Thyroid gland (tissue), 4 donors: ENCODE data around the gene SLC2A9. TPM values are rescaled to one million over a fixed set of nuclear protein-coding genes. Genes with fewer than 3 reads are reported as not detected.

ENCODE experiments used
- DNase-seq, 2 donors: peaks; one replicate each; pipeline ENCODE4 v3.0.0-alpha.2; 2019
- H3K27ac ChIP-seq, 3 donors: fragments of 200-600 bp; sonication (generic); 1 replicate in 2 of 3; 2 replicates in 1 of 3; pipeline ENCODE4 v1.5.1; 2016 to 2019; ENCODE audit warnings: mild to moderate bottlenecking in 1 of 3, moderate library complexity in 1 of 3
- H3K27me3 ChIP-seq: fragments of 200-600 bp; sonication (generic); one replicate; pipeline ENCODE4 v1.5.1; 2019
- H3K36me3 ChIP-seq, 2 donors: fragments of 200-600 bp; sonication (generic); one replicate each; pipeline ENCODE4 v1.5.1; 2016 to 2019
- H3K4me1 ChIP-seq, 2 donors: fragments of 200-600 bp; sonication (generic); one replicate each; pipeline ENCODE4 v1.5.1; 2017 to 2019
- H3K4me3 ChIP-seq, 3 donors: fragments of 200-600 bp; sonication (generic); replicated peaks in 1 of 3; 1 replicate in 2 of 3; 2 replicates in 1 of 3; pipeline ENCODE4 v1.5.1; 2016; ENCODE audit warnings: mild to moderate bottlenecking in 1 of 3
- H3K9me3 ChIP-seq: fragments of 200-600 bp; sonication (generic); one replicate; pipeline ENCODE4 v1.5.1; 2017
- CTCF ChIP-seq, 6 experiments: fragments of 200-600 bp in 3 of 6; fragments of 450-650 bp in 3 of 6; sonication (generic) in 3 of 6; IDR thresholded peaks; one replicate each; pipeline ENCODE4 v1.5.1; 2016 to 2019; ENCODE audit warnings: antibody characterized with exemption in 6 of 6, mild to moderate bottlenecking in 2 of 6, inconsistent platforms in 1 of 6, moderate library complexity in 1 of 6
- POLR2A ChIP-seq, 2 donors: fragments of 450-650 bp; IDR thresholded peaks; one replicate each; pipeline ENCODE4 v1.6.1; 2017; ENCODE audit warnings: antibody characterized with exemption in 2 of 2, mild to moderate bottlenecking in 2 of 2, moderate library complexity in 1 of 2
- WGBS, 2 donors: methylation state at CpG; one replicate each; pipeline ENCODE4 v1.1.5; 2017; 5-methylcytosine and 5-hydroxymethylcytosine counted together
- intact Hi-C: fragments of 100-400 bp; cut with DNase I; formaldehyde crosslinking; loops from one replicate; pipeline ENCODE4 v1.15.1; 2023
- total RNA-seq, 4 donors: library from RNA; depleted of rRNA; stranded (reverse); fragments of >200 nt; gene quantifications; one replicate each; pipeline ENCODE4 v1.2.3, GENCODE V29; 2016

Gene SLC2A9
- total RNA-seq, 4 donors from 2014 or later, result 5.0 to 21.2 (median 9.2) TPM

- Histone ChIP-seq H3K4me1 (no peaks in the 10 kb centered on the region), H3K4me3 (no peak overlapping the region), H3K9me3 (no peaks in the 10 kb centered on the region), H3K36me3 (no peaks in the 10 kb centered on the region), H3K27ac (no peak overlapping the region), H3K27me3 (no peaks in the 10 kb centered on the region)
- no peak for DNase-seq
- intact Hi-C loops, result no loop called here
- WGBS, 2 donors, result 33 to 42% methylated on average over 1 of the region's 1 CpG
- TF ChIP-seq CTCF (IDR thresholded peaks at IDR 0.05), result no peak
- TF ChIP-seq POLR2A (IDR thresholded peaks at IDR 0.05), result no peak
Observed at GRCh38 chr4:9931146-9931545, 90.2 kb downstream of the SLC2A9 start.

GRCh38 chr4:9929111-9929510 lies 92.2 kb downstream of the SLC2A9 start:
- no peaks in the 10 kb centered on the region for H3K27me3 ChIP-seq
- TF ChIP-seq CTCF (IDR thresholded peaks at IDR 0.05) (no peak), POLR2A (IDR thresholded peaks at IDR 0.05) (no peak)
- no peak for DNase-seq
- no peaks in the 10 kb centered on the region for H3K9me3 ChIP-seq
- WGBS, 2 donors, result 89 to 93% methylated on average over 5 of the region's 5 CpGs
- H3K4me1 ChIP-seq, result no peaks in the 10 kb centered on the region
- intact Hi-C loops, result no loop called here
- H3K4me3 ChIP-seq, result no peak overlapping the region
- no peak overlapping the region for H3K27ac ChIP-seq
- no peaks in the 10 kb centered on the region for H3K36me3 ChIP-seq

- H3K9me3 ChIP-seq, result no peaks in the 10 kb centered on the region
- H3K4me1 ChIP-seq, result no peaks in the 10 kb centered on the region
- DNase-seq, result no peak
- no peaks in the 10 kb centered on the region for H3K27me3 ChIP-seq
- no peak overlapping the region for H3K27ac ChIP-seq
- TF ChIP-seq POLR2A (IDR thresholded peaks at IDR 0.05), result no peak
- TF ChIP-seq CTCF (IDR thresholded peaks at IDR 0.05), result no peak
- 83% methylated on average over 10 of the region's 10 CpGs for WGBS, 2 donors
- H3K36me3 ChIP-seq, result no peaks in the 10 kb centered on the region
- intact Hi-C loops, result no loop called here
- H3K4me3 ChIP-seq, result no peak overlapping the region
Observed at GRCh38 chr4:9927341-9928007, 93.8 kb downstream of the SLC2A9 start.

GRCh38 chr4:9926586-9926985 lies 94.7 kb downstream of the SLC2A9 start:
- Histone ChIP-seq H3K27me3 (no peaks in the 10 kb centered on the region), H3K9me3 (no peaks in the 10 kb centered on the region), H3K27ac (no peak overlapping the region), H3K4me3 (no peak overlapping the region), H3K36me3 (no peaks in the 10 kb centered on the region), H3K4me1 (no peaks in the 10 kb centered on the region)
- WGBS, 2 donors, result 94% methylated on average over 3 of the region's 3 CpGs
- TF ChIP-seq CTCF (IDR thresholded peaks at IDR 0.05) (no peak), POLR2A (IDR thresholded peaks at IDR 0.05) (no peak)
- intact Hi-C loops, result no loop called here
- DNase-seq, result no peak

- no peaks in the 10 kb centered on the region for H3K9me3 ChIP-seq
- whole genome bisulfite sequencing, 2 donors, result 84 to 93% methylated on average over 8 of the region's 8 CpGs
- no peak overlapping the region for H3K27ac ChIP-seq
- intact Hi-C loops, result no loop called here
- DNase-seq, result no peak
- H3K36me3 ChIP-seq, result no peaks in the 10 kb centered on the region
- H3K4me1 ChIP-seq, result no peaks in the 10 kb centered on the region
- TF ChIP-seq CTCF (IDR thresholded peaks at IDR 0.05), result no peak
- TF ChIP-seq POLR2A (IDR thresholded peaks at IDR 0.05), result no peak
- no peak overlapping the region for H3K4me3 ChIP-seq
- H3K27me3 ChIP-seq, result no peaks in the 10 kb centered on the region
Observed at GRCh38 chr4:9925750-9926439, 95.4 kb downstream of the SLC2A9 start.
